A549 (cell line): ENCODE results near the gene RHO. TPM values are rescaled to one million over a fixed set of nuclear protein-coding genes. Genes with fewer than 3 reads are reported as not detected.
"Not testable (repeated sequence)": the region's sequence is repeated elsewhere in the genome, so short reads cannot be mapped to it uniquely, and the experiment has no call there.

Source experiments
- ATAC-seq, 2 experiments: fragments of 200-7000 bp in 1 of 2; fragments of >200 bp in 1 of 2; cut with Nextera tagmentation in 1 of 2; cut with Tn5 transposase in 1 of 2; 3 replicates each; pipeline versions ENCODE4 v1.8.0 to v1.9.1; 2018 to 2020; ENCODE audit warnings: mild to moderate bottlenecking in 1 of 2, moderate library complexity in 1 of 2
- CTCF ChIA-PET: fragments of 300-600 bp; sonication (Branson Sonifier 250); formaldehyde crosslinking; extraction: SDS; loops from one replicate; lab custom pipeline; 2021; ENCODE audit warnings: antibody characterized with exemption, inconsistent platforms; lab: Yijun Ruan, JAX
- POLR2A ChIA-PET: fragments of 350-600 bp; formaldehyde crosslinking; extraction: SDS; loops from one replicate; lab custom pipeline; 2021; ENCODE audit warnings: antibody characterized with exemption, inconsistent platforms; lab: Yijun Ruan, JAX
- DNase-seq, 2 experiments: peaks; one replicate each; pipeline versions ENCODE4 v3.0.0 to v3.0.0-alpha.2; 2011 to 2016; ENCODE audit warnings: low read depth in 1 of 2, low spot score in 1 of 2
- FAIRE-seq: peaks from 2 replicates; lab custom pipeline; 2011; peaks lifted over from hg19 to GRCh38; lab: Jason Lieb, UNC
- H3K27ac ChIP-seq, 2 experiments: fragments of >200 bp; sonication (Bioruptor Twin); formaldehyde crosslinking; 3 replicates each; pipeline ENCODE4 v1.5.1; 2016 to 2017
- H3K4me1 ChIP-seq: fragments of >200 bp; sonication (Bioruptor Twin); formaldehyde crosslinking; 3 replicates; pipeline ENCODE4 v1.6.1; 2016
- H3K4me2 ChIP-seq: fragments of >200 bp; sonication (Bioruptor Twin); formaldehyde crosslinking; 3 replicates; pipeline ENCODE4 v1.6.1; 2016
- H3K4me3 ChIP-seq: fragments of >200 bp; sonication (Bioruptor Twin); formaldehyde crosslinking; 3 replicates; pipeline ENCODE4 v1.5.1; 2016
- H3K9me3 ChIP-seq: fragments of >200 bp; sonication (Bioruptor Twin); formaldehyde crosslinking; 3 replicates; pipeline ENCODE4 v1.6.1; 2016
- CTCF ChIP-seq: fragments of >200 bp; sonication (Bioruptor Twin); formaldehyde crosslinking; IDR thresholded peaks from 3 replicates; pipeline ENCODE4 v1.5.1; 2016
- EHMT2 ChIP-seq: fragments of 200-600 bp; sonication (generic); IDR thresholded peaks from 2 replicates; pipeline ENCODE4 v1.6.1; 2016; ENCODE audit warnings: antibody characterized with exemption, low read depth, mild to moderate bottlenecking, moderate library complexity
- ELK1 ChIP-seq: fragments of 150-350 bp; IDR thresholded peaks from 2 replicates; pipeline ENCODE4 v1.6.1; 2014; ENCODE audit warnings: low read depth, mild to moderate bottlenecking, low read length
- FOSL2 ChIP-seq, 2 experiments: fragments of 450-650 bp in 1 of 2; fragments of >200 bp in 1 of 2; sonication (Bioruptor Twin) in 1 of 2; formaldehyde crosslinking; IDR thresholded peaks; 2 replicates each; pipeline versions ENCODE4 v1.5.0 to v1.6.1; 2016 to 2020; ENCODE audit warnings: mild to moderate bottlenecking in 1 of 2, moderate library complexity in 1 of 2
- HDAC2 ChIP-seq: fragments of 200-600 bp; sonication (generic); IDR thresholded peaks from 2 replicates; pipeline ENCODE4 v1.6.1; 2016
- HOXA7 ChIP-seq: fragments of 250-450 bp; sonication (Bioruptor Pico); IDR thresholded peaks from 2 replicates; pipeline ENCODE4 v1.5.0; 2020; ENCODE audit warnings: mild to moderate bottlenecking, moderate library complexity
- JUNB ChIP-seq: fragments of >200 bp; sonication (Bioruptor Twin); formaldehyde crosslinking; IDR thresholded peaks from 2 replicates; pipeline ENCODE4 v1.6.1; 2016
- MAFK ChIP-seq: fragments of 450-650 bp; IDR thresholded peaks from 2 replicates; pipeline ENCODE4 v1.6.1; 2014; ENCODE audit not compliant: partially characterized antibody
- NPAS2 ChIP-seq: fragments of 250-450 bp; sonication (Bioruptor Pico); IDR thresholded peaks from 2 replicates; pipeline ENCODE4 v1.8.0; 2022; ENCODE audit warnings: mild to moderate bottlenecking, moderate library complexity, borderline replicate concordance
- POLR2A ChIP-seq: IDR thresholded peaks from 2 replicates; pipeline ENCODE4 v1.6.1; 2012; ENCODE audit warnings: mild to moderate bottlenecking, low read length
- RNF2 ChIP-seq: fragments of 200-600 bp; sonication (generic); IDR thresholded peaks from 2 replicates; pipeline ENCODE4 v1.6.1; 2016; ENCODE audit warnings: low read depth, mild to moderate bottlenecking, antibody characterized with exemption, moderate library complexity, borderline replicate concordance
- WGBS: methylation state at CpG from one replicate; pipeline ENCODE4 v1.1.6; 2017; ENCODE audit errors: missing lambda C conversion rate; 5-methylcytosine and 5-hydroxymethylcytosine counted together
- polyA plus RNA-seq, 4 experiments: library from polyadenylated mRNA; depleted of rRNA in 3 of 4; stranded (reverse); fragments of >200 nt; fragmentation: RNase III in 1 of 4; extraction: RNeasy Plus Mini Kit Qiagen cat#74134 plus additional on column Dnase treatment in 1 of 4; gene quantifications; 2 replicates in 3 of 4; 3 replicates in 1 of 4; pipeline ENCODE4 v1.2.3, GENCODE V29; 2011 to 2017

Gene RHO
- polyA plus RNA-seq, 2 of the 4 experiments (the other 2 are of a cell fraction), result 0.04 TPM; not detected in 1

GRCh38 chr3:129515108-129515820, 13.2 kb upstream of the RHO start:
- POLR2A ChIA-PET, H3K27ac ChIP-seq, ATAC-seq, FAIRE-seq, H3K9me3 ChIP-seq, H3K4me3 ChIP-seq, H3K4me1 ChIP-seq, DNase-seq, H3K4me2 ChIP-seq: not testable (repeated sequence)
- 93% methylated on average over 12 of the region's 25 CpGs for WGBS
- CTCF ChIA-PET, result interaction anchor here (1.4 kb wide), 1 partner anchor 20 kb away, joined by 3 read pairs; no protein-coding TSS in a partner anchor

GRCh38 chr3:129515821-129516432, 12.5 kb upstream of the RHO start:
- H3K4me3 ChIP-seq, H3K9me3 ChIP-seq, POLR2A ChIA-PET, H3K27ac ChIP-seq, H3K4me2 ChIP-seq, ATAC-seq, H3K4me1 ChIP-seq, DNase-seq, FAIRE-seq, CTCF ChIA-PET: not testable (repeated sequence)
- WGBS, result 88% methylated on average over 3 of the region's 7 CpGs

GRCh38 chr3:129517516-129517915, 10.9 kb upstream of the RHO start:
- FAIRE-seq, result no peak
- POLR2A ChIA-PET, result no interaction called here
- no peak for TF ChIP-seq JUNB
- TF ChIP-seq RNF2, result no peak
- no peak for TF ChIP-seq HDAC2
- no peak for TF ChIP-seq EHMT2
- TF ChIP-seq FOSL2 (IDR thresholded peaks at IDR 0.05), result no peak
- no peak for TF ChIP-seq FOSL2 (CRISPR knock-in tag; IDR thresholded peaks at IDR 0.05)
- no peak for TF ChIP-seq HOXA7 (CRISPR knock-in tag)
- no peak for TF ChIP-seq CTCF
- TF ChIP-seq ELK1, result no peak
- no peak for TF ChIP-seq POLR2A
- no peak for TF ChIP-seq NPAS2 (CRISPR knock-in tag)
- TF ChIP-seq MAFK, result no peak
- TF ChIP-seq, all 56 proteins: peak for 0
- CTCF ChIA-PET, result interaction anchor here (1.2 kb wide), 1 partner anchor 27 kb away, joined by 3 read pairs; no protein-coding TSS in a partner anchor
- no peak overlapping the region for H3K4me3 ChIP-seq
- DNase-seq (no peak), ATAC-seq (no peak)
- no peak overlapping the region for H3K4me2 ChIP-seq
- no peaks in the 10 kb centered on the region for H3K9me3 ChIP-seq
- H3K4me1 ChIP-seq, result no peaks in the 10 kb centered on the region
- no peak overlapping the region for H3K27ac ChIP-seq
- 80% methylated on average over 7 of the region's 7 CpGs for WGBS

- no peak overlapping the region for H3K27ac ChIP-seq
- H3K4me1 ChIP-seq, result no peaks in the 10 kb centered on the region
- no peak overlapping the region for H3K4me3 ChIP-seq
- no peak for TF ChIP-seq NPAS2 (CRISPR knock-in tag)
- no peak for TF ChIP-seq RNF2
- WGBS, result 78% methylated on average over 5 of the region's 8 CpGs
- ChIA-PET CTCF (interaction anchor here (1.2 kb wide), 1 partner anchor 28 kb away, joined by 3 read pairs; no protein-coding TSS in a partner anchor), POLR2A (no interaction called here)
- H3K4me2 ChIP-seq, result no peak overlapping the region
- no peak for DNase-seq
- FAIRE-seq, result no peak
- no peak for ATAC-seq
- H3K9me3 ChIP-seq, result no peaks in the 10 kb centered on the region
Measured at GRCh38 chr3:129518038-129518561, 10.3 kb upstream of the RHO start.
